Skin epidermis (tissue), 12 donors: ENCODE data around the gene POU2F1.
A peak's percentile ranks its signal among the peaks of the same experiment; 100 is the strongest.

ENCODE experiments used
- H3K27ac ChIP-seq, 21 experiments: fragments of 200-600 bp; sonication (generic) in 11 of 21; one replicate each; pipeline ENCODE4 v1.5.0; 2020; ENCODE audit warnings: mild to moderate bottlenecking in 3 of 21, inconsistent platforms in 2 of 21, moderate library complexity in 2 of 21
- H3K4me3 ChIP-seq, 7 experiments: fragments of 200-600 bp; sonication (generic) in 2 of 7; one replicate each; pipeline ENCODE4 v1.5.0; 2020; ENCODE audit warnings: inconsistent platforms in 2 of 7, mild to moderate bottlenecking in 2 of 7, moderate library complexity in 1 of 7

Gene POU2F1

GRCh38 chr1:167400359-167400953 is 179.8 kb downstream of the POU2F1 start:
- no peak overlapping the region for H3K4me3 ChIP-seq
- H3K27ac ChIP-seq = no peak overlapping the region

GRCh38 chr1:167401260-167401873 is 180.7 kb downstream of the POU2F1 start:
- no peak overlapping the region for H3K27ac ChIP-seq
- no peak overlapping the region for H3K4me3 ChIP-seq

- no peak overlapping the region for H3K4me3 ChIP-seq
- H3K27ac ChIP-seq = no peak overlapping the region
Observed at GRCh38 chr1:167404161-167404888, 183.6 kb downstream of the POU2F1 start.

- Histone ChIP-seq H3K4me3 (no peak overlapping the region), H3K27ac (no peak overlapping the region)
Observed at GRCh38 chr1:167404908-167405307, 184.2 kb downstream of the POU2F1 start.

- H3K4me3 ChIP-seq = no peak overlapping the region
- H3K27ac ChIP-seq = no peak overlapping the region
Observed at GRCh38 chr1:167408355-167408754, 187.7 kb downstream of the POU2F1 start.

GRCh38 chr1:167409183-167409582 is 188.5 kb downstream of the POU2F1 start:
- Histone ChIP-seq H3K4me3 (no peak overlapping the region), H3K27ac (no peak overlapping the region)

GRCh38 chr1:167412072-167412471 is 191.4 kb downstream of the POU2F1 start:
- no peak overlapping the region for H3K4me3 ChIP-seq
- H3K27ac ChIP-seq = no peak overlapping the region

GRCh38 chr1:167412920-167413319 is 192.2 kb downstream of the POU2F1 start:
- Histone ChIP-seq H3K4me3 (no peak overlapping the region), H3K27ac (no peak overlapping the region)

GRCh38 chr1:167413328-167413727 is 192.6 kb downstream of the POU2F1 start:
- Histone ChIP-seq H3K27ac (no peak overlapping the region), H3K4me3 (no peak overlapping the region)

GRCh38 chr1:167416506-167416905 is 195.8 kb downstream of the POU2F1 start:
- H3K27ac ChIP-seq = no peak overlapping the region
- no peak overlapping the region for H3K4me3 ChIP-seq

GRCh38 chr1:167418391-167418790 is 197.7 kb downstream of the POU2F1 start:
- Histone ChIP-seq H3K4me3 (no peak overlapping the region), H3K27ac (no peak overlapping the region)

- no peak overlapping the region for H3K27ac ChIP-seq
- no peak overlapping the region for H3K4me3 ChIP-seq
Observed at GRCh38 chr1:167419245-167419644, 198.6 kb downstream of the POU2F1 start.

- no peak overlapping the region for H3K4me3 ChIP-seq
- H3K27ac ChIP-seq = no peak overlapping the region
Observed at GRCh38 chr1:167420510-167420909, 199.8 kb downstream of the POU2F1 start.

- peak overlapping the region in 3 of 21 experiments; percentile 7 to 53 (median 12) for H3K27ac ChIP-seq
Observed at GRCh38 chr1:167423684-167424619, 203.3 kb downstream of the POU2F1 start.

GRCh38 chr1:167425482-167425881 is 204.8 kb downstream of the POU2F1 start:
- Histone ChIP-seq H3K27ac (no peak overlapping the region), H3K4me3 (no peak overlapping the region)

More at GRCh38 chr1:167423684-167424619, 203.3 kb downstream of the POU2F1 start:
- H3K4me3 ChIP-seq = no peak overlapping the region

- Histone ChIP-seq H3K4me3 (no peak overlapping the region), H3K27ac (no peak overlapping the region)
Observed at GRCh38 chr1:167426716-167427115, 206.0 kb downstream of the POU2F1 start.

GRCh38 chr1:167427848-167428247 is 207.2 kb downstream of the POU2F1 start:
- Histone ChIP-seq H3K27ac (peak overlapping the region in 2 of 21 experiments; percentile 16), H3K4me3 (no peak overlapping the region)

- peak overlapping the region in 1 of 21 experiments; percentile 16 for H3K27ac ChIP-seq
- no peak overlapping the region for H3K4me3 ChIP-seq
Observed at GRCh38 chr1:167428395-167428794, 207.7 kb downstream of the POU2F1 start.

GRCh38 chr1:167429612-167430011 is 208.9 kb downstream of the POU2F1 start:
- Histone ChIP-seq H3K4me3 (no peak overlapping the region), H3K27ac (peak overlapping the region in 2 of 21 experiments; percentile 30 to 36)
